ENCODE data around the gene TBC1D9B.

DNA sequence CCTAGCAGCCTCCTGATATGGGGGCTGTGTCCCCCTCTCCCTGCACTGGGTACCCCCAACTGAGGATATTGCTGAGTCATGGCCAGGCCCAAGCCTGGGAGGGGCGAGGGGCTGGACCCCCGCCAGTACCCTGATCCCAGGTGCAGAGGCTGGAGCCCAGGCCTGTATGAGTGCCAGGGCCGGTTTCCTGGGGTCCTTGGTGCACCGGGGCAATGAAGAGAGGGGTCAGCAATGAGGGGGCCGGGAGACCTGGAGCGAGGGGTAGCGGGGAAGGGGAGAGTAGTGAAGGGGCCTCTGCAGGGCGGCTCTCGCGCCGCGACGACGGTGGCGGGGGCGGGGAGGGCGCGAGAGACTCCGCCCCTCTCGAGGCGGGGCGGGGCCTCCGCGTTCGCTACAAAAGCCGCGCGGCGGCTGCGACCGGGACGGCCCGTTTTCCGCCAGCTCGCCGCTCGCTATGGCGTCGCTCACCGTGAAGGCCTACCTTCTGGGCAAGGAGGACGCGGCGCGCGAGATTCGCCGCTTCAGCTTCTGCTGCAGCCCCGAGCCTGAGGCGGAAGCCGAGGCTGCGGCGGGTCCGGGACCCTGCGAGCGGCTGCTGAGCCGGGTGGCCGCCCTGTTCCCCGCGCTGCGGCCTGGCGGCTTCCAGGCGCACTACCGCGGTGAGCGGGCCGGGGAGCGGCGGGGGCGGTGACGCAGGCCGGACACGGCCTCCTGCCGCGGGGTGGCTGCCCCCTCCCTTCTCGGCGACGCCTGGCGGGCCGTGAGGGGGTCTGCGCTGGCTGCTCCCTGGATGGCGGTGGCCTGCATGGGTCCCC is 87.0 kb downstream of the TBC1D9B start, which contains the start of gene SQSTM1:
- TF ChIP-seq, protein P1, sequence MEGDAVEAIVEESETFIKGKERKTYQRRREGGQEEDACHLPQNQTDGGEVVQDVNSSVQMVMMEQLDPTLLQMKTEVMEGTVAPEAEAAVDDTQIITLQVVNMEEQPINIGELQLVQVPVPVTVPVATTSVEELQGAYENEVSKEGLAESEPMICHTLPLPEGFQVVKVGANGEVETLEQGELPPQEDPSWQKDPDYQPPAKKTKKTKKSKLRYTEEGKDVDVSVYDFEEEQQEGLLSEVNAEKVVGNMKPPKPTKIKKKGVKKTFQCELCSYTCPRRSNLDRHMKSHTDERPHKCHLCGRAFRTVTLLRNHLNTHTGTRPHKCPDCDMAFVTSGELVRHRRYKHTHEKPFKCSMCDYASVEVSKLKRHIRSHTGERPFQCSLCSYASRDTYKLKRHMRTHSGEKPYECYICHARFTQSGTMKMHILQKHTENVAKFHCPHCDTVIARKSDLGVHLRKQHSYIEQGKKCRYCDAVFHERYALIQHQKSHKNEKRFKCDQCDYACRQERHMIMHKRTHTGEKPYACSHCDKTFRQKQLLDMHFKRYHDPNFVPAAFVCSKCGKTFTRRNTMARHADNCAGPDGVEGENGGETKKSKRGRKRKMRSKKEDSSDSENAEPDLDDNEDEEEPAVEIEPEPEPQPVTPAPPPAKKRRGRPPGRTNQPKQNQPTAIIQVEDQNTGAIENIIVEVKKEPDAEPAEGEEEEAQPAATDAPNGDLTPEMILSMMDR (IDR thresholded peaks at IDR 0.05): no peak
- peak; percentile 96 for TF ChIP-seq POLR2A (IDR thresholded peaks at IDR 0.05)
